Activated naive CD4-positive, alpha-beta T cell treated with anti-CD3 and anti-CD28 coated beads, Interleukin-2, amount 50 U/mL, for 24 hours (primary cell): ENCODE data around the gene USP34.

ENCODE experiments used
- H3K27ac Mint-ChIP-seq: one replicate; pipeline ENCODE4 v1.8.0; 2021; ENCODE audit warnings: mild to moderate bottlenecking, mixed read lengths
- H3K27me3 Mint-ChIP-seq: one replicate; pipeline ENCODE4 v1.8.0; 2021; ENCODE audit warnings: mixed read lengths
- H3K36me3 Mint-ChIP-seq: one replicate; pipeline ENCODE4 v1.8.0; 2021; ENCODE audit warnings: mixed read lengths
- H3K4me1 Mint-ChIP-seq: one replicate; pipeline ENCODE4 v1.8.0; 2021; ENCODE audit warnings: mixed read lengths
- H3K4me3 Mint-ChIP-seq: one replicate; pipeline ENCODE4 v1.8.0; 2021; ENCODE audit warnings: mild to moderate bottlenecking, mixed read lengths
- H3K9me3 Mint-ChIP-seq: one replicate; pipeline ENCODE4 v1.8.0; 2021; ENCODE audit warnings: mixed read lengths

Gene USP34

DNA sequence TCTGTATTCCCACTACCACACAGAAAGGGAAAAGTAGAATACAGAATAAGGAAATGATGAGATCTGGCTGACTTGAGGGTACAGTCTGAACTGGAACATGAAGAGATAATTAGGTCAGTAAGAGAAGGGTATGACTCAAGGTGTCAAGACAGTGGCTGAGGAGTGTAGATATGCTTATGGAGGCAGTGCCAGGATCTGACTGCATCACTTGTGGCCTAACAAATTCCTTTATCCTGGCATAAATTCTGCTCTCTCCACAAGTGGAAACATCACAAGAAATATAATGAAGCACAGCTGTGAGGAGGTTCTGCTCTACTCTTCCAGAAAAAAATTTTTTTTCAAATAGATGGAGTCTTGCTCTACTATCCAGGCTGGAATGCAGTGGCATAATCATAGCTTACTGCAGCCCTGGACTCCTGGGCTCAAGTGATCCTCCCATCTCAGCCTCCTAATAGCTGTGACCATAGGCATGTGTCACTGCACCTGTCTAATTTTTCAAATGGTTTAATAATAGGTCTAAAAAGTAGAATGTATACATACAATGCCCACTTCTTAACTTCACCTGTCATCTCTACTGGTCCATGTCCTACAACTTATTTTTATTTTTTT lies 223.6 kb downstream of the USP34 start:
- Mint-ChIP-seq H3K27me3 (no peaks in the 10 kb centered on the region), H3K9me3 (no peaks in the 10 kb centered on the region), H3K4me3 (no peak overlapping the region), H3K36me3 (peaks cover 21% of the 10 kb centered on the region), H3K27ac (peak overlapping the region; percentile 64), H3K4me1 (peaks cover 4% of the 10 kb centered on the region)

DNA sequence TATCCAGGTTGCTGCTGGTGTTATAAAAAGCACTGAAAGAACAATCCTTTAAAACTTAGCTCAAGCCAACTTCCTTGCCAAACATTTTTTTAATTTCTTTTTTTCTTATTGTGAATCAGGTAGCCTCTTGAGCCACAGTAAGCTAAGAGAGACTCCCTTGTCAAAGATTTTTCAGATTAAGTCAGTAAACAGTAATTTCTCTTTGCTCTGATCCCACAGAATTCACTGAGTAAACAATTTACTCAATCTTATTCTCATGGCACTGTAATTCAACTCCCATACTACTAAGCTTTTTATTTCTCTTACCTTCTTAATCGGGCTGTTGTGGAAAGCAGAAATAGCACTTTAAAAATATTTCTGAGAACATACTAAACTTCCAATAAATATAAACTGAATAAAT lies 226.2 kb downstream of the USP34 start:
- H3K9me3 Mint-ChIP-seq = no peaks in the 10 kb centered on the region
- peak overlapping the region; percentile 30 for H3K27ac Mint-ChIP-seq
- H3K36me3 Mint-ChIP-seq = peaks cover 29% of the 10 kb centered on the region

DNA sequence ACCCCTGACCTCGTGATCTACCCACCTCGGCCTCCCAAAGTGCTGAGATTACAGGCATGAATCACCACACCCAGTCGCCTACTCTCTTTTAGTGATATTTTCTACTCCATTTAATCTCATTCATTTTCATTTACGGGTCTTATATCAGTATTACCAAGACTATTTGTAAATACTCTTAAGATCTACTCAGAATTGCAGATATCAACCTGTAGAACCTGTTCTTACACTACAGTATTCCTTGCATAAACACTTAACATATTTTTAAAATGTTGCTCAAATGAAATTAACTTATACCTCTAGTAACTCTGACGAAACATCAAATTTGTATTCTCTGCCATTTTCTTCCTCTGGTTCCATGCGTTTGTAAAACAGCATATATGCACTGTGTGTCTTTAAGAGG lies 229.6 kb downstream of the USP34 start:
- peak overlapping the region; percentile 35 for H3K27ac Mint-ChIP-seq

More for the DNA sequence above, 226.2 kb downstream of the USP34 start:
- H3K4me1 Mint-ChIP-seq = peaks cover 10% of the 10 kb centered on the region
- H3K27me3 Mint-ChIP-seq = no peaks in the 10 kb centered on the region
- H3K4me3 Mint-ChIP-seq = no peak overlapping the region

DNA sequence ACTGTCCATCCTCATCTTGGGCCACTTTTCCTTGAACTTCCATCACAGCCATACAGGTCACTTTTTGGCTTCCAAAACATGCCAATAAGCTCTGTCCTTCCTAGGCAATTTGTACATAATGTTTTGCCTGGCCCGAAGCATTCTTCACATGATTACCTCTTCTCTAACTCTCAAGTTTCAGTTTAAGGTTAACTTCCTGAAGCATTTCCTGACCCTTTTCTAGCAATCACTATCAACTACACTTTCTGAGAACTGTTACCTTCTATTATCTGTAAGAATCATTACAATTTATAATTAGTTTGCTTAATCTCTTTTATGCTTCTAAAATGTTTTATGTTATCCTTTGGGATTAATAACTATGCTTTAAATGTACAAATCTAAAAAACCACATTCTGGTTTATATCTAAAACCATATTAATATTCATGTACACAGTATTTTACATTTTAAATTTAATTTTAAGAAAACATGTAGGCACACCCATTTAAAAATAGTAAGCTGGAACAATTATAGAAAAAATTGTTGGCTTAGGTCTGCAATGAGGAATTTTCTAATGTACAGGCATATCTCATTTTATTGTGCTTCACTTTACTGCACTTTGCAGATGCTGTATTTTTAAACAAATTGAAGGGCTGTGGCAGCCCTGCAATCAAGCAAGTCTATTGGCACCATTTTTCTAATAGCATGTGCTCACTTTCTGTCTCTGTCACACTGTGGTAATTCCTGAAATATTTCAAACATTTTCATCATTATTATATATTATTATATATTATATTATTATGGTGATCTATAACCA lies 232.5 kb downstream of the USP34 start:
- no peaks in the 10 kb centered on the region for H3K27me3 Mint-ChIP-seq
- H3K4me3 Mint-ChIP-seq = no peak overlapping the region
- peak overlapping the region; percentile 38 for H3K27ac Mint-ChIP-seq
- H3K36me3 Mint-ChIP-seq = peaks cover 26% of the 10 kb centered on the region
- H3K9me3 Mint-ChIP-seq = no peaks in the 10 kb centered on the region
- peaks cover 30% of the 10 kb centered on the region for H3K4me1 Mint-ChIP-seq

More for the DNA sequence above, 229.6 kb downstream of the USP34 start:
- no peaks in the 10 kb centered on the region for H3K9me3 Mint-ChIP-seq
- no peaks in the 10 kb centered on the region for H3K27me3 Mint-ChIP-seq
- H3K36me3 Mint-ChIP-seq = peaks cover 24% of the 10 kb centered on the region
- H3K4me3 Mint-ChIP-seq = no peak overlapping the region
- peaks cover 27% of the 10 kb centered on the region for H3K4me1 Mint-ChIP-seq

DNA sequence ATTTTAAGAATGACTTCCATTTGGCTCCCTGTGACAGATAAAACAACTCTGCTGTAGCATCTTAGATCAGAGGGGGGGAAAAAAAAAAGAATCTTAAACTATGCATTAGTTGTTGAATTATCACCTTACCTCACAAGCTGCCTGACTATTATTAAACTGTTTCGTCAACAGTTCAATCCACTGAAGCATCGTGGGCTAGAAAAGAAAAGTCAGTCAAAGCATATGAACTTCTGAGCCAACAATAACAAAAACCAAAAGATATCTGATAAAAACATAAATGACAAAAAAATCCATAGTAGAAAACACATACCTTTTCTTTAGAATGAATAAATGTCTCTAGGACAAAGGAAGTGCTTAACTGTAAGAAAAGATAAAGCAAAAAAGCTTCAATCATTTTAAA lies 235.2 kb downstream of the USP34 start:
- Mint-ChIP-seq H3K4me1 (peaks cover 20% of the 10 kb centered on the region), H3K27me3 (no peaks in the 10 kb centered on the region), H3K9me3 (no peaks in the 10 kb centered on the region), H3K27ac (no peak overlapping the region), H3K4me3 (no peak overlapping the region), H3K36me3 (peaks cover 20% of the 10 kb centered on the region)

DNA sequence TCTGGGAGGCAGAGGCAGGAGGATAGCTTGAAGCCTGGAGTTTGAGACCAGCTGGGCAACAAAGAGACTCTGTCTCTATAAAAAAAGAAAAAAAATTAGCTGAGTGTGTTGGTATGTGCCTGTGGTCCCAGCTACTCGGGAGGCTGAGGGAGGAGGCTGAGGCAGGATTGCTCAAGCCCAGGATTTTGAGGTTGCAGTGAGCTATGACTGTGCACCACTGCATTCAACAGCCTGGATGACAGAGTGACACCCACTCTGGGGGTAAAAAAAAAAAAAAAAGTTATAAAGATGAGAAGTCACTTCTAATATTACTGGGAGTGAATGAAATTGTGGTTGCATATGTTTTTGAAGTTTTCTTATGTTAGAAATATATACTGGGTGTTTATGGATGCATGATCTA lies 237.3 kb downstream of the USP34 start:
- H3K4me3 Mint-ChIP-seq = no peak overlapping the region
- H3K27me3 Mint-ChIP-seq = no peaks in the 10 kb centered on the region
- peaks cover 9% of the 10 kb centered on the region for H3K4me1 Mint-ChIP-seq
- peaks cover 20% of the 10 kb centered on the region for H3K36me3 Mint-ChIP-seq
- H3K27ac Mint-ChIP-seq = no peak overlapping the region
- no peaks in the 10 kb centered on the region for H3K9me3 Mint-ChIP-seq

DNA sequence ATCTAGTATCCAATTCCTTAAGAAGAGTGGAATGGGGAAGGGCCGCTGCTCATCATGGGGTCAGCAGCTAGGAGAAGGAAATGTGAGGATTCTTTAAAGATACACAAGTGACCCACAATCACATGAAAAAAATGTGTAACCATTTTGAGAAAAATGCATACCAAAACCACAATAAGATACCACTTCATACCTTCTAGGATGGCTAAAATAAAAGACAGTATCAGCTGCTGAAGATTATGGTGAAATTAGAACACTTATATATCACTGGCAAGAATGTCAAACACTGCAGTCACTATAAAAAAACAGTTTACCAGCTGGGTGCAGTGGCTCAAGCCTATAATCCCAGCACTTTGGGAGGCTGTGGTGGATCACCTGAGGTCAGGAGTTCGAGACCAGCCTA lies 241.0 kb downstream of the USP34 start:
- peaks cover 17% of the 10 kb centered on the region for H3K36me3 Mint-ChIP-seq
- H3K4me3 Mint-ChIP-seq = no peak overlapping the region
- H3K27ac Mint-ChIP-seq = no peak overlapping the region
- no peaks in the 10 kb centered on the region for H3K27me3 Mint-ChIP-seq
- H3K4me1 Mint-ChIP-seq = peaks cover 3% of the 10 kb centered on the region
- no peaks in the 10 kb centered on the region for H3K9me3 Mint-ChIP-seq

DNA sequence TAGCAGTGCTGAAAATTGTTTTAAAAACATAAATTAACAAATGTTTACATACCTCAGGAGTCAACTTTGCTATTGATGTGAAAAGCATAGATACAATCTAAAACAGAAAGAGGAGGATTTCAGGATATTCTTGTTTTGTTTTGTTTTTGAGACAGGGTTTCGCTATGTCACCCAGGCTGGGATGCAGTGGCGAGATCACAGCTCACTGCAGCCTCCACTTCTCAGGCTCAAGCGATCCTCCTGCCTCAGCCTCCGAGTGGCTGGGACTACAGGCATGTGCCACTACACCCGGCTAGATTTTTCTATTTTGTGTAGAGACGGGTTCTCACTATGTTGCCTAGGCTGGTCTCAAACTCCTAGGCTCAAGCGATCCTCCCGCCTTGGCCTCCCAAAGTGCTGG lies 248.3 kb downstream of the USP34 start:
- Mint-ChIP-seq H3K4me1 (peaks cover 4% of the 10 kb centered on the region), H3K27me3 (no peaks in the 10 kb centered on the region), H3K4me3 (no peak overlapping the region), H3K9me3 (no peaks in the 10 kb centered on the region), H3K27ac (no peak overlapping the region), H3K36me3 (peaks cover 16% of the 10 kb centered on the region)

DNA sequence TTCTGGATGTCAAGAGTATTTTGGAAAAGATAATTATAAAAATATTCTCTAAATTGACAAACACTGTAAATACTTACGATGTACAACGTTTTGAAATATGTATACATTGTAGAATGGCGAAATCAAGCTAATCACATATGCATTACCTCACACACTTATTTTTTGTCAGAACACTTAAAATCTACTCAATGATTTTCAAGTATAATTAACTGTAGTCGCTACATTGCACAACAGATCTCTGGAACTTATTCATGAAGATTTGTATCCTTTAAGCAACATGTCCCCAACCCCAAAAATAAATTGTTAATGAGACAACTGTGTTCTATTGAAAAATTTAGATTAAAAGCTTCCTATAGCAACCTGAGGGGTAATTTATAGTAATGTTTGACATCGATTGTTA lies 249.1 kb downstream of the USP34 start:
- Mint-ChIP-seq H3K36me3 (peaks cover 17% of the 10 kb centered on the region), H3K27ac (no peak overlapping the region), H3K4me1 (peaks cover 4% of the 10 kb centered on the region), H3K27me3 (no peaks in the 10 kb centered on the region), H3K9me3 (no peaks in the 10 kb centered on the region), H3K4me3 (no peak overlapping the region)

DNA sequence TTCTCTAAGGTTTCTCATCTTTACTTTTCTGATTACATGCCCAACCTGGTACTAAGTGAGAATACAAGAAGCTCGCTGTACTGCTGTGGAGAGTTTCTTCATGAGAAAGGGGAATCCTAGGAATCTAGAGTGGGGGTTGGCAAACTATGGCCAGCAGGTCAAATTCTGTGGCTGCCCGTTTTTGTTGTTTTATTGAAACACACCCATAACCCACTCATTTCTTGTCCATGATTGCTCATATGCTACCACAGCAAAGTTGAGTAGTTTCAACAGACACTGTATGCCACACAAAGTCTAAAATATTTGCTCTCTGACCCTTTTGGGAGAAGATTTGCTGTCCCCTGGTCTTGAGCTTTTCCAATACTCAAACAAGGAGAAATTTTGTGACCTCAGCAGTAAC lies 250.1 kb downstream of the USP34 start:
- no peaks in the 10 kb centered on the region for H3K9me3 Mint-ChIP-seq
- peaks cover 4% of the 10 kb centered on the region for H3K4me1 Mint-ChIP-seq
- H3K4me3 Mint-ChIP-seq = no peak overlapping the region
- no peak overlapping the region for H3K27ac Mint-ChIP-seq
- H3K36me3 Mint-ChIP-seq = peaks cover 15% of the 10 kb centered on the region
- no peaks in the 10 kb centered on the region for H3K27me3 Mint-ChIP-seq

DNA sequence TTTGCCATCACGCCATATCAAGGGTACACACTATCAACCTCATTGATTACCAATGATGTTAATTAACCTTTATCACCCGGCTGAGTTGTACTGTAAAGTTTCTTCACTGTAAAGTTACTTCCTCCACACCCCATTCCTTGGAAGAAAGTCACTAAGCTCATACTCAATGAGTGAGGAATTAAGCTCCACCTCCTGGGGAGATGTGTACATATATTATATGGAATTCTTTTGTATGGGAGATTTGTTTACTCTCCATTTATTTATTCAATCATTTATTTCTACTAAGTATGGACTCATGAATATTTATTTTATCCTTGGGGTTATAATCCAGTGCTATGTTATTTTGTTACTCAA lies 252.1 kb downstream of the USP34 start:
- Mint-ChIP-seq H3K4me3 (no peak overlapping the region), H3K27me3 (no peaks in the 10 kb centered on the region), H3K27ac (no peak overlapping the region), H3K9me3 (no peaks in the 10 kb centered on the region), H3K4me1 (peaks cover 4% of the 10 kb centered on the region), H3K36me3 (peaks cover 14% of the 10 kb centered on the region)

DNA sequence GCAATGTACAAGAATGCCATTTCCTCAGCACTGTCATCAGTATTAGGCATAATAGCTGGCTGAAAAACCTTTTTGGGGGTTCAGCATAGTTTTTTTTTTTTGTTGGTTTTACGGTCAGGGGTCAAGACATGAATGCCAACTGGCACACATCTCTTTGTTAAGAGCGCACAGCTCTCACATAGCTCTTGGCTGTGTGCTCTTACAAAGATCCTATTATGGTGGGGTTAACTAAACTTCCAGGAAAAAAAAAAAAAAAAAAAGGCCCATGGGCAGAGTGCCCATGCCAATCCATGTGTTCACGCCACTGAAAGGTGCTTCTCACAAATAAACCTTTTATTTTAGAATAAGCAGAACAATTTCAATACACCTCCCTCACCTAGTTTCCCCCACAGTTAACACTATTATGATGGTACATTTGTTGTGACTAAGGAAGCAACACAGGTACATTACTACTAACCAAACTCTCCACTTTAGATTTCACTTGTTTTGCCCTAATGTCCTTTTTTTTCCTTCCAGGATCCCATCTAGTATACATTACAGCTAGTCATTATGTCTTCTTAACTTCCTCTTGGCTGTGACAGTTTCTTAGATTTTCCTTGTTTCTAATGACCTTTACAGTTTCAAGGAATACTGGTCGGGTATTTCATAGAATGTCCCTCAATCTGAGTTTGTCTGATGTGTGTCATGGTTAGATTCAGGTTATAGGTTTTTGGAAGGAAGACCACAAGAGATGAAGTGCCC lies 252.6 kb downstream of the USP34 start:
- peaks cover 14% of the 10 kb centered on the region for H3K36me3 Mint-ChIP-seq
- H3K4me1 Mint-ChIP-seq = peaks cover 4% of the 10 kb centered on the region

DNA sequence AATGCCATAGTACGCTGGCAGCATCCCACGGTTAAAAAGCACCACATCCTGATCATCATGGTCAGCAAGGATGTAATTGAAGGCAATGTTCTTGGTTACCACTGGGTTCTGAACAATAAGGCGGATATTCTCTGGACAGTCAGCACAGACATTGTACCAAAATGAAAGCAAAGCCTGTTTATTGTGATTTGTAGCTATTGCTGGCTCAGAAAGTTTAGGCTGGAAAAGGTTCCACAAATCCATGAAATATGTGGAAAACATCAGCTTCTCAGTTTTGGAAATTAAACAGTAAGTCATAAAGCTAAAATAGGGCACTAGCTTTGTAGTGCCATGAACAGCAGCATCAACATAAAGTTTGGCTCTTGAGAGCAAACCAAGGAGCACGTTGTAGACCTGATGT lies 256.7 kb downstream of the USP34 start:
- Mint-ChIP-seq H3K4me1 (peaks cover 4% of the 10 kb centered on the region), H3K27me3 (no peaks in the 10 kb centered on the region), H3K36me3 (peaks cover 12% of the 10 kb centered on the region), H3K9me3 (no peaks in the 10 kb centered on the region), H3K27ac (no peak overlapping the region), H3K4me3 (no peak overlapping the region)

More for the DNA sequence above, 252.6 kb downstream of the USP34 start:
- Mint-ChIP-seq H3K27me3 (no peaks in the 10 kb centered on the region), H3K4me3 (no peak overlapping the region), H3K9me3 (no peaks in the 10 kb centered on the region), H3K27ac (no peak overlapping the region)

DNA sequence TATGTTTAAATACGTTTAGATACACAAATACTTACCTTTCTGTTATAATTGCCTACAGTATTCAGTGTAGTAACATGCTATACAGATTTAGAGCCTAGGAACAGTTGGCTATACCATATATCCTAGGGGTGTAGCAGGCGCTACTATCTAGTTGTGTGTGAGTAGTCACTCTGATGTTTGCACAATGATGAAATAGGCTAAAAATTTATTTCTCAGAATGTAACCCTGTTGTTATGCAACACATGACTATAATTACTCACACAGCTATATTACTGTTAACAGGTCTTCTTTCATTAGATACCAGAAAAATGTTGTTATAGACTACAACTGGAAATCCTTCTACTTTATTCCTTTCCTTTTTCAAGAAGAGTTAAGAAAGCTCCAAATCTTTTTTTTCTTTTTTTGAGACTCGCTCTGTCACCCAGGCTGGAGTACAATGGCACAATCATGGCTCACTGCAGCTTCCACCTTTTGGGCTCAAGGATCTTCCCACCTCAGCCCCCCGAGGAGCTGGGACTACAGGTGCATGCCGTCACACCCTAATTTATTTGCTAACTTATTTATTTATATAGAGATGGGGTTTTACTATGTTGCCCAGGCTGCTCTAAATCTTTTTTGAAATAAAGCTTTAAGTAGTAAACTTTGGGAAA lies 260.4 kb downstream of the USP34 start:
- Mint-ChIP-seq H3K27me3 (no peaks in the 10 kb centered on the region), H3K4me3 (no peak overlapping the region), H3K27ac (no peak overlapping the region), H3K4me1 (no peaks in the 10 kb centered on the region), H3K36me3 (peaks cover 16% of the 10 kb centered on the region), H3K9me3 (no peaks in the 10 kb centered on the region)

DNA sequence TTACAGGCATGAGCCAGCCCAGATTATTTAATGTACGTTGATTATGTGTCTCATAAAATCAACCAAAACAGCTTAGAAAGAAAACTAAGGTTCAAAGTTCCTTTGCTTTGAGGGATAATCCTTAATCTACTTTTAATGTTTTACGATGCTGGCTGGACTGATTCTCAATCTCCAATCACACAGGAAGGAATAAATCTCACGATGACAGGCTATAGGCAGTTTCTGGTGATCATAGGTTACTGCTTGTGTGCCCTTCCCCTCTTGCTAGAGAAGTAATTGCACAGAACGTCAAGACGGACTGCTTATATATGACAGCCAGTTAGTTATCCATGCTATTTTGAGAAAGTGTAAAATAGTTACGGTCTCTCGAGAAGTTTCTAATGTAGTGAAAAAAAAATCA lies 265.8 kb downstream of the USP34 start:
- H3K4me3 Mint-ChIP-seq = no peak overlapping the region
- H3K36me3 Mint-ChIP-seq = peaks cover 35% of the 10 kb centered on the region
- H3K9me3 Mint-ChIP-seq = no peaks in the 10 kb centered on the region
- H3K4me1 Mint-ChIP-seq = no peaks in the 10 kb centered on the region
- no peak overlapping the region for H3K27ac Mint-ChIP-seq
- H3K27me3 Mint-ChIP-seq = no peaks in the 10 kb centered on the region

DNA sequence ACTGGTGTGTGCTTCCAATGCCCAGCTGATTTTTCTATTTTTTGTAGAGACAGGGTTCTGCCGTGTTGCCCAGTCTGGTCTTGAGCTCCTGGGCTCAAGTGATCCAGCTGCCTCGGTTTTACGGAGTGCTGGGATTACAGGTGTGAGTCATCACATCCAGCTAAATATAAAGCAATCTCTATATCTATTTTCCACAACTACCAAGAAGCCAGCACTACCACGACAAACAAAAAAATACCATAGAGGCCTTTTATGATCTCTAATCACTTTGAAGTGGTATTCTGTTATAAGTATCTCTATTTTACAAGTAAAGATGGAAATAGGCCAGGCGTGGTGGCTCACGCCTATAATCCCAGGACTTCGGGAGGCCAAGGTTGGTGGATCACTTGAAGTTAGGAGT lies 274.2 kb downstream of the USP34 start:
- Mint-ChIP-seq H3K27me3 (no peaks in the 10 kb centered on the region), H3K27ac (no peak overlapping the region), H3K4me1 (peaks cover 17% of the 10 kb centered on the region), H3K36me3 (peaks cover 12% of the 10 kb centered on the region), H3K4me3 (no peak overlapping the region), H3K9me3 (no peaks in the 10 kb centered on the region)
